Measurements from ENCODE around the gene PRKCA. TPM values are rescaled to one million over a fixed set of nuclear protein-coding genes. Genes with fewer than 3 reads are reported as not detected.

PRKCA gene
- total RNA-seq, 1 donor from 2014 or later = 168 TPM

DNA sequence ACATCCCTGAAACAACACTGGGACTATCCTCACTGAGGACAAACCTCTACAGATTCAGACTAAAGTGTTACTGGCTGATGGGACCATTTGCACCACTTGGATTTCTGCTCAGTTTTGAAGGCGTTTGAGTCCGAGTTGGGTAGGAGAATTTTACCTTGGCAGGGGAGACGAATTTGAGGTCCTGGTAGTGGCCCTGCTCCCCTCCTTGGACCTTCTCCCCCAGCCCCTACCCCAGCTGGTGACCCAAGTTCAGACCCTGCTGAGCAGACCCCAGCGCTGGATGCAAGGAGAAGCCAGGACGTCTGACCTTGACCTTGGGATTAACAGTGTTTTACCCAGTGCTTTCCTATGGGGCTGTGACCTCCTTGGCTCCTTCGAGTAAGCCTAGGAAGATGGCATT lies 546.1 kb downstream of the PRKCA start:
- intact Hi-C loops (cut with DNase I) = no loop called here
- ATAC-seq = no peak

DNA sequence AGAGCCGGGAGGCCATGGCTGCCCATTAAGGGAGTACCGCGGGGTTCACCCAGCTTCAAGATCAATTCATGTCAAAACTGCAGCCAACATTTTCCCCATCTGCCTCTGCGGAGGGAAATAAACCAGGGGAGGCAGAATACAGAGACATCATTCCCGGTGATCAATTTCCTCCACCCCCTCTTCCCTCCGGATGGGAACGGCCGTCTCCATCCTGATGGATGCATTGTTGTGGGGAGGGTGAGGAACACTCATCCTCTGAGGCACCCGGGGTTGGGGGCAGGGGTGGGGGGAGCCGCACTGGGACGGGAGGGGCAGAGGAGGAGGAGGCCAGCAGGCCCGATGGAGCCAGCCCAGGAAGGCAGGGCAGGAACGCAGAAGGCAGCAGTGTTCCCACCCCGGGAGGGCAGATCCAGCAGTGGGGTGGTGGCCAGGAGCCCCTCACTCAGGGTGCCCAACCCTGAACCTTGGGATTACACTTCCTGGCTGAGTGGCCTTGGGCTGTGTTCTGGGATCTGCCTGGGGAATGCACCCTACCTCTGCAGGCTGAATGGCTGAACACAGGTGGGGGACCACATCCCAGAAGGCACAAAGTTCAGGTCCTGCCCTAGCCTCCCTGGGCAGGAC lies 546.7 kb downstream of the PRKCA start:
- ATAC-seq (no peak), DNase-seq (ENCODE audit: low spot score) (no peak)
- intact Hi-C loops (cut with DNase I) = no loop called here

More for the DNA sequence above, 546.1 kb downstream of the PRKCA start:
- no peak for DNase-seq (ENCODE audit: low spot score)

DNA sequence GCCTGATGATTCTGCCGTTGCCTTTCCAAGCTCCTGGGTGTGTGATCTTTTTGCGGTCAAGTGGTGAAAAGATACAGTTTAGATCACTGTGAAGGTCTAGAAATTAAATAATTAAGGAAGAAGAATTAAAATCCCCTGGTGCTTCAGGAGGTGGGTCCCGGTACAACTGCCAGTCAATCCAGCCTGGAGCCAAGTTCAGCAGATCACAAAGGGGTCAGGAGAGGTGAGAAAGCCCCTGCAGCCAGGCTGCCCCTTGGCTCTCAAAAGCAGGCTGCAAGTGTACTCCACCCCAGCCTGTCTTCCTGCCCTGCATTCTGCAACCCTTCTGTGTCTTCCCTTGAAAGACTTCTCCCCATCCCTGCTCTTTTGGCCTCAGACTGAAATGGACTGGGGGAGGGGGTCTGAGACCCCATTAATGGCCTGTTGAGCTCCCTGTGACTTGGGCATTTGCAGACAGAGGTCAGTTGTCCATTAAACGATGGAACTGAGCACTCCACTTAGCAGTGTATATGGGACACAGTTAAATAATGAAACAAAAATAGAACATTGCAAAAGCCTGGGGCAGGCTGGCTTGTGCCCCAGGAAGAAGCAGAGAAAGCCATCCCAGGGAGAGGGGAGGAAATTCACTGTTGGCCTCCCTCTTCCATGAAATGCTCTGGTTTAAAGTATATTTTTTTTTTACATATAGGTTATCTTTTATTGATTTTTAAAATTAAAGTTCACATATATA lies 547.6 kb downstream of the PRKCA start:
- DNase-seq (ENCODE audit: low spot score) (no peak), ATAC-seq (no peak)
- intact Hi-C loops (cut with DNase I) = no loop called here

DNA sequence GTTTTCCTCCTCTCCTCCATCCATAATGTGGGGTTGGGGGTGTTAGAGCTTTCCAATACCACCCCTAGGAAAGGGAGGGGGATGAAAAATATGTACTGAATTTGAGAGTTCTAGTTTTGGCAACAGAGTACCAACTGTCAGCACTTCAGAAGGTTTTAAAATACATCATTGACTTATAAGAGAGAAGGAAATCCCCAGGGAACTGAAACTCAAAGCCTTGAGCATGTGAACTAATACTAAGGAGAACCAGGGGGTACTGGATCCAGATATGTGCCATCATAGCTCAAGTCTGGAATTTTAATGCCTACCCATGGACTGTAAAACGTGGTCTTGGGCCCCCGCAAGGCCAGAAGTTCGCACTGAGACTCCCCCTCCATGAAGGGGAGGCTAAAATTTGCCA lies 548.3 kb downstream of the PRKCA start:
- intact Hi-C loops (cut with DNase I) = no loop called here
- DNase-seq (ENCODE audit: low spot score) (no peak), ATAC-seq (peak; percentile 36)

DNA sequence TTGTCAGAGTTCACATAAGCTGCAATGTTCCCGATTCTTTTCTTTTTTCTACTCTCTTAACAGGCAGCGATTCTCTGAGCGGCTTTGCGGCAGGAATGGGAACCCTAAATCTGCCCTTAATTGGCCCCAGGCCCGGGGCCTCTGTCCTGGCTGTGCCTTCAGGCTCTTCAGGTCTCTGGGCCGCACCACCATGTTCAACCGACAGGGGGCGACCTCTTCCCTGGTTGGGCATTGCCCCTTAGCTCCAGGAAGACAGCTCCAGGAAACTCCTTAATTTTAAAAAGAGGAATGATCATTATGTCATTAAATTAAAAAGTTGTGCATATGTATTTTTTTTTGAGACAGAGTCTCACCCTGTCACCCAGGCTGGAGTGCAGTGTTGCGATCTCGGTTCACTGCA lies 552.8 kb downstream of the PRKCA start:
- ATAC-seq = no peak
- intact Hi-C loops (cut with DNase I) = no loop called here
- DNase-seq (ENCODE audit: low spot score) = no peak

DNA sequence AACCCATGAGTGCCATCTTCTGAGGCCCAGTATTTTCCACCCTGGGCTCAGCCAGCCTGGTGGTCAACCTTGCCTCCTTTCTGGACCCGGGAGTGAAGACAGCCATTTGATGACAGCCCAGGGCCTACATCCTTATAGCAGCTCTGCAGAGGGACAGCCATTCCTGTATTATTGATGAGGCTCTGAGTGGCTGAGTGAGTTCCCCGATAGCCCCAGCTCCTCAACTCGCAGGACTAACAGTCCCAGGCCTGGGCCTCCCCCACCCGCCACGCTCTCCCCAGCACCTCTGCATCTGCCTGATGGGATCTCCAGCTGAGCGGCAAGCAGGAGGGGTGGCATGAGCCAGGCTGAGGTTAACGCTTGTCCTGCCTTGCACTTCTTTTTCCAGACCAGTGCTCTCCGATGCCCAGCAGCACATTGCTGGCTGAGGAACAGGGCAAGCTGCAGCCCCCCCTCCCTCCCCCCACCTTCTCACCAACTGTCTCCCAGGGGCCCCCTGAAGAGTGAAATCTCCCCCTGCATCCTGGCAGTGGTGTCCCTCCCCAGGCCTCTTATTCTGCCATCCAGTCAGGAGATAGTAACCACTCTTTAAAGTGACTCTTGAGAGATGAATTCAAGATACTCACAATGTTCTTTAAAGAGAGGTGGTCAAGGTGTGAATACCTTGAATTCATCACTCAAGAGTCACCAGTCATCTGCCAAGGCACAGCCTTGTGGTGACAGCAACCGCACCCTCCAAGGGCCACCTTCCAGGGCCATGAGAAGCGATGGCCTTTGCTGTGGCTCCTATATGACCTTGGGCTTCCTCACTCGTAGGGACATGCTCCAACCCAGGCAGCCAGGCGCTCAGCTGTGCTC lies 556.0 kb downstream of the PRKCA start:
- ATAC-seq (no peak), DNase-seq (ENCODE audit: low spot score) (no peak)
- intact Hi-C loops (cut with DNase I) = no loop called here

DNA sequence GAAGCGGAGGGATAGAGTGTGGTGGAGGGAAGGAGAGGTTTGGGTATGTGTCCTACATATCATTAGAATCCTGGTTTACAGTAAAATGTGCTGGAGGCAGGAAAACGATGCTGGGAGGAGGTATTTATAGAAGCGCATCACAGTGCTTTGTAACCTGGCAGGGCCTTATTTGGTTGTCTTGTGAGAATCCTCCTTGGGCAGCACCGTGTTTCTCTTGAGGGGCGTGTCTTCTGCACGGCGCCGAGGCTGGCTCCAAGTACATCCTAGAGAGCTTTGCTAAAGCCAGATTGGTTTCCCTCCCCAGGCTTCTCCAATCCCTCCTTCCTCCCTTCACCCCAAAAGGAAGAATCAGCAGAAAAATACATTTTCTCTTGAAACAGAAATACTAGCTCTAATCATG lies 556.9 kb downstream of the PRKCA start:
- DNase-seq (ENCODE audit: low spot score) (no peak), ATAC-seq (no peak)
- intact Hi-C loops (cut with DNase I) = no loop called here

DNA sequence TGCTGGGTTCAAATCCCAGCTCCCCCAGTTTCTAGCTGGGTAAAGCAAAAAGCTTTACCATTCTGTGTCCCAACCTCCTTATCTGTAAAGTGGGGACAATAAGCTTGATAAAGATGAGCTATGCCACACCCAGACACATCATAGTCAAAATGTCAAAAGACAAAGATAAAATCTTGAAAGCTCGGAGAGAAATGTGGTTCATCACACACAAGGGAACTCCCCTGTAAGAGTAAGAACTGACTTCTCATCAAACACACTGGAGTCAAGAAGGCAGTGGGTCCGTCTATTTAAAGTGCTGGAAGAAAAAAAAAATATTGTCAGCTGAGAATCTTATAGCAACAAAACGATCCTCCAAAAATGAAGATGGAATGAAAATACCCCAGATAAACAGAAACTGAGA lies 557.8 kb downstream of the PRKCA start:
- intact Hi-C loops (cut with DNase I) = no loop called here
- ATAC-seq (no peak), DNase-seq (ENCODE audit: low spot score) (no peak)

Small RNAs within 50 kb of the gene (microRNA-seq; reads per million reads assigned to microRNA genes)
- gene MIR634 = not detected

Other genes starting within 250 kb of the PRKCA start
- gene CEP112, start 110.5 kb upstream of the PRKCA start, total RNA-seq = 64.9 TPM
- gene APOH, start 73.2 kb upstream of the PRKCA start, total RNA-seq = not detected